ENCODE measurements around the gene HES5.

The HES5 gene

GRCh38 chr1:2538376-2538775 is 8.3 kb upstream of the HES5 start:
- TF ChIP-seq, protein P1, sequence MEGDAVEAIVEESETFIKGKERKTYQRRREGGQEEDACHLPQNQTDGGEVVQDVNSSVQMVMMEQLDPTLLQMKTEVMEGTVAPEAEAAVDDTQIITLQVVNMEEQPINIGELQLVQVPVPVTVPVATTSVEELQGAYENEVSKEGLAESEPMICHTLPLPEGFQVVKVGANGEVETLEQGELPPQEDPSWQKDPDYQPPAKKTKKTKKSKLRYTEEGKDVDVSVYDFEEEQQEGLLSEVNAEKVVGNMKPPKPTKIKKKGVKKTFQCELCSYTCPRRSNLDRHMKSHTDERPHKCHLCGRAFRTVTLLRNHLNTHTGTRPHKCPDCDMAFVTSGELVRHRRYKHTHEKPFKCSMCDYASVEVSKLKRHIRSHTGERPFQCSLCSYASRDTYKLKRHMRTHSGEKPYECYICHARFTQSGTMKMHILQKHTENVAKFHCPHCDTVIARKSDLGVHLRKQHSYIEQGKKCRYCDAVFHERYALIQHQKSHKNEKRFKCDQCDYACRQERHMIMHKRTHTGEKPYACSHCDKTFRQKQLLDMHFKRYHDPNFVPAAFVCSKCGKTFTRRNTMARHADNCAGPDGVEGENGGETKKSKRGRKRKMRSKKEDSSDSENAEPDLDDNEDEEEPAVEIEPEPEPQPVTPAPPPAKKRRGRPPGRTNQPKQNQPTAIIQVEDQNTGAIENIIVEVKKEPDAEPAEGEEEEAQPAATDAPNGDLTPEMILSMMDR (IDR thresholded peaks at IDR 0.05): no peak

DNA sequence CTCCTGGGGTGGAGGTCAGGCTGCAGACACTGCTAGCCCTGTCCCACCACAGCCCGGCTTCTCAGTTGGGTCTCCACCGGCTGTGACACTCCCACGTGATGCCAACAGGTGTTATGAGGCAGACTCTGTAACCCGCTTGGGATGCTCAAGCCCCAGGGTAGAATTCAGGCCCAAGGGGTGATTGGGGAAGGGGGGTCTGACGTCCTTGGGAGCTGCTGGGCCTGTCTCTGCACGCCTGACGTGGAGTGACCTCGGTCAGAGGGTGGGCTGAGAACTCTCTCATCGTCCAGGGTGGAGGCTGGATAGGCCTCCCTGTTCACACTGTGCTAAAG is 7.7 kb upstream of the HES5 start:
- TF ChIP-seq, protein P1 (IDR thresholded peaks at IDR 0.05): no peak

DNA sequence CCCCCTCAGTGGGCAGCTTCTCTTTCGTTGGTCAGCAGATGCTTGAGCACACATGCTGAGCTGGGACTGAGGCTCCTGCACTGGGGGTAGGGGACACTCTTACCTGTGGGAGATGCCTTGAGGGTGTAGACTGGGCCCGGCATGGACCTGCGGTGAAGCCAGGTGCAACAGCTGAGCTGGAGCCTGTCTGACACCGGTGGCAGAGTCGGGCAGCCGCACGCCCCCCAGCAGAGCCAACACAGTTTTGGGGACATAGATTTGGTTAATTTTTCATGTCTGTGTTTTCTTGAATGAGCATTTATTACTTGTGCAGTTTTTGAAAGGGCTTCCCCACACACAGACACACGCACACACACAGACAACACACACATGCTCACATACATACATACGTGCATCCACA is 5.9 kb upstream of the HES5 start:
- TF ChIP-seq, protein P1 (IDR thresholded peaks at IDR 0.05): no peak

DNA sequence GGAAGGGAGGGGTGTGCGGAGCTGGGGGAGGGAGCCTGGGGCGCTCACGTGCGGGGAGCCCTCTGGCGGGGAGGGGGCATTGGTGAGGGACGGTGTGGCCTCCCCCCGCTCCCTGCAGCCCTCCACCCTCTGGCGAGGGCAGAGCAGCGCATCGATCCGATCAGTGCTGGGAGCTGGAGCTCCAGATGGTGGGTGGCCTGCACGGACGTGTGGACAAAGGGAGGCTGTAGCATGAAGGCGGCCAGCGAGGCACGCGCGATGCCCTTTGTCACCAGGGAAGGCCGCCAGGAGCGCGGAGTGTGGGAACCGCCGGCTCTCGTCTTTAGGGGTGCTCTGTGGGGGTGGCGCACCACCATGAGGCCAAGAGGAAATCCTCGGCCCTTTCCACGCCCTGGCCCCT is 5.4 kb upstream of the HES5 start:
- TF ChIP-seq, protein P1 (IDR thresholded peaks at IDR 0.05): no peak

- TF ChIP-seq, protein P1 (IDR thresholded peaks at IDR 0.05): no peak
Observed at GRCh38 chr1:2534687-2535441, 4.8 kb upstream of the HES5 start.

- TF ChIP-seq, protein P1 (IDR thresholded peaks at IDR 0.05): no peak
Observed at GRCh38 chr1:2534315-2534686, 4.2 kb upstream of the HES5 start.

- TF ChIP-seq, protein P1 (IDR thresholded peaks at IDR 0.05): no peak
Observed at GRCh38 chr1:2533365-2533764, 3.3 kb upstream of the HES5 start.

Data from LNCAP (cell line).